Vagina (tissue), 2 donors: ENCODE measurements around the gene LRMDA. TPM values are rescaled to one million over a fixed set of nuclear protein-coding genes. Genes with fewer than 3 reads are reported as not detected.

Experiments used
- DNase-seq, 2 donors: peaks; one replicate each; pipeline ENCODE4 v3.0.0-alpha.2; 2017; ENCODE audit errors: extremely low spot score in 2 of 2
- H3K27ac ChIP-seq: fragments of 200-600 bp; sonication (generic); one replicate; pipeline ENCODE4 v1.5.1; 2019
- H3K27me3 ChIP-seq: fragments of 200-600 bp; sonication (generic); one replicate; pipeline ENCODE4 v1.5.1; 2019
- H3K36me3 ChIP-seq, 2 donors: fragments of 200-600 bp; sonication (generic); one replicate each; pipeline ENCODE4 v1.5.1; 2017 to 2019
- H3K4me1 ChIP-seq: fragments of 200-600 bp; sonication (generic); one replicate; pipeline ENCODE4 v1.5.1; 2019
- H3K4me3 ChIP-seq, 2 donors: fragments of 200-600 bp; sonication (generic); 1 replicate in 1 of 2; 2 replicates in 1 of 2; pipeline ENCODE4 v1.5.1; 2016 to 2019
- H3K9me3 ChIP-seq: fragments of 200-600 bp; sonication (generic); one replicate; pipeline ENCODE4 v1.5.1; 2019
- CTCF ChIP-seq, 3 experiments: fragments of 450-650 bp in 2 of 3; fragments of 200-600 bp in 1 of 3; sonication (generic) in 1 of 3; IDR thresholded peaks; one replicate each; pipeline ENCODE4 v1.5.1; 2017 to 2019; ENCODE audit warnings: antibody characterized with exemption in 3 of 3, mild to moderate bottlenecking in 2 of 3, moderate library complexity in 2 of 3
- POLR2A ChIP-seq, 2 donors: fragments of 450-650 bp; IDR thresholded peaks; one replicate each; pipeline ENCODE4 v1.6.1; 2017; ENCODE audit warnings: antibody characterized with exemption in 2 of 2, mild to moderate bottlenecking in 2 of 2, moderate library complexity in 2 of 2
- POLR2AphosphoS5 ChIP-seq, 2 donors: sonication (generic); formaldehyde crosslinking; IDR thresholded peaks; one replicate each; pipeline ENCODE4 v1.9.0; 2017; ENCODE audit warnings: antibody characterized with exemption in 2 of 2, mild to moderate bottlenecking in 2 of 2, low read depth in 1 of 2; ENCODE audit not compliant: insufficient read depth in 1 of 2
- intact Hi-C: fragments of 100-400 bp; cut with DNase I; formaldehyde crosslinking; loops from one replicate; pipeline ENCODE4 v1.15.1; 2023
- total RNA-seq: library from RNA; depleted of rRNA; stranded (reverse); fragments of >200 nt; gene quantifications from one replicate; pipeline ENCODE4 v1.2.3, GENCODE V29; 2016

Gene LRMDA
- total RNA-seq, 1 donor from 2014 or later, result 22.6 TPM

GRCh38 chr10:76278811-76279460 is 847.5 kb downstream of the LRMDA start:
- no peak for TF ChIP-seq POLR2AphosphoS5 (IDR thresholded peaks at IDR 0.05; ENCODE audit: insufficient read depth in 1 of 2, low read depth in 1 of 2)
- TF ChIP-seq CTCF (IDR thresholded peaks at IDR 0.05), result no peak
- TF ChIP-seq POLR2A (IDR thresholded peaks at IDR 0.05), result no peak
- intact Hi-C loops, result no loop called here
- Histone ChIP-seq H3K27me3 (no peaks in the 10 kb centered on the region), H3K9me3 (no peaks in the 10 kb centered on the region), H3K4me1 (no peaks in the 10 kb centered on the region), H3K36me3 (no peaks in the 10 kb centered on the region), H3K4me3 (no peak overlapping the region), H3K27ac (no peak overlapping the region)
- no peak for DNase-seq

GRCh38 chr10:76281659-76282058 is 850.2 kb downstream of the LRMDA start:
- Histone ChIP-seq H3K4me3 (no peak overlapping the region), H3K27ac (no peak overlapping the region), H3K4me1 (peaks cover 9% of the 10 kb centered on the region), H3K9me3 (no peaks in the 10 kb centered on the region), H3K36me3 (no peaks in the 10 kb centered on the region), H3K27me3 (no peaks in the 10 kb centered on the region)
- intact Hi-C loops, result no loop called here
- DNase-seq, result no peak
- no peak for TF ChIP-seq POLR2AphosphoS5 (IDR thresholded peaks at IDR 0.05; ENCODE audit: insufficient read depth in 1 of 2, low read depth in 1 of 2)
- no peak for TF ChIP-seq POLR2A (IDR thresholded peaks at IDR 0.05)
- no peak for TF ChIP-seq CTCF (IDR thresholded peaks at IDR 0.05)

DNA sequence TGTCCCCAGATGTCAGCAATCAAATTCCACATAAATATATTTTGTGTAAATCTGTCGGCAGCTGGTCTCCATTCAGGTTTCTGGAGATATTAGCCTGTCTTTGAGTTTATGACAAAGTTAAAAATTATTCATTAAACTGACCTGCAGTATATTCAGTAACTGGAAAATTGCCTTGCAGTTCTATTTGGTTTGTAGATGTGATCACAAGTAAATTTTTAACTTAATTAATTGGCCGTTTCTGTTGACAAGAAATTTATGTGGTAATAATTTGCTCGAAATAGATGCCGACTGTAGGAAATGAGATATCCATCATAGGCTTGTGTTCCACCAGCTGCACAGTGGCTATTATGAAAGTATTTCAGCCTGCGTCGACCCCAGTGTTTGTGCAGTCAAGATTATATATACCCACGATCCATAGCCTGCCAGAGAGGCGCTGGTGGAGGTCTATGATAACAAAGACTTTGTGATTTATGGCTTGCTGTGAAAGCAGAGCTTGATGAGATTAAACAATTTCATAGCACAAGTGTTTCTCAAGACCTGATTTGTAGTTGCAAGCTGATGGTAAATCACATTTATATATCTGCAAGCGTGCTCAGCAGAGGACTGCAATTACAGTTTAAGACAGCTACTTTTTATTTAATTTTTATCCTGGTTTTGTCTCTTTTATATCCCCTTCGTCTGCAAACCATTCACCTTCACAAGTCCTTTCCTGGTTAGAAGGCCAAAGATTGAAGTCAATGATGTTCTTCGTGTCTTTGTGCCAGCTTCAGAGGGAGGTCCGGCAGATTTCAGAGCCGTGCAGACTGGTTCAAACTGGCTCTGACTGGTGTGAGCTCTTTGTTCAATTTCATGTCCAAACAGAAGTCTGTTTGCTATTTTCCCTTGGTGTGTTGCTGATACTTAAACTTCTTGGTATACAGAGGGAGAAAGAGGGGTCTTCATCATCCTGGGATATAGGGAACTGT is 850.9 kb downstream of the LRMDA start:
- H3K9me3 ChIP-seq, result no peaks in the 10 kb centered on the region
- intact Hi-C loops, result no loop called here
- no peaks in the 10 kb centered on the region for H3K36me3 ChIP-seq
- TF ChIP-seq POLR2AphosphoS5 (IDR thresholded peaks at IDR 0.05; ENCODE audit: insufficient read depth in 1 of 2, low read depth in 1 of 2) (no peak), CTCF (IDR thresholded peaks at IDR 0.05) (no peak), POLR2A (IDR thresholded peaks at IDR 0.05) (no peak)
- no peak overlapping the region for H3K4me3 ChIP-seq
- no peak for DNase-seq
- H3K4me1 ChIP-seq, result peaks cover 9% of the 10 kb centered on the region
- H3K27me3 ChIP-seq, result no peaks in the 10 kb centered on the region
- H3K27ac ChIP-seq, result no peak overlapping the region

GRCh38 chr10:76284351-76284750 is 852.9 kb downstream of the LRMDA start:
- no peaks in the 10 kb centered on the region for H3K36me3 ChIP-seq
- H3K4me3 ChIP-seq, result no peak overlapping the region
- peaks cover 9% of the 10 kb centered on the region for H3K4me1 ChIP-seq
- no peaks in the 10 kb centered on the region for H3K9me3 ChIP-seq
- TF ChIP-seq CTCF (IDR thresholded peaks at IDR 0.05) (no peak), POLR2AphosphoS5 (IDR thresholded peaks at IDR 0.05; ENCODE audit: insufficient read depth in 1 of 2, low read depth in 1 of 2) (no peak), POLR2A (IDR thresholded peaks at IDR 0.05) (no peak)
- H3K27me3 ChIP-seq, result no peaks in the 10 kb centered on the region
- intact Hi-C loops, result no loop called here
- H3K27ac ChIP-seq, result no peak overlapping the region
- no peak for DNase-seq
